Measurements from ENCODE around the gene CDK2. TPM values are rescaled to one million over a fixed set of nuclear protein-coding genes. Genes with fewer than 3 reads are reported as not detected.
"Not testable (repeated sequence)": the region's sequence is repeated elsewhere in the genome, so short reads cannot be mapped to it uniquely, and the experiment has no call there.

CDK2 gene
- total RNA-seq, 1 experiment from 2014 or later: 52.3 TPM

DNA sequence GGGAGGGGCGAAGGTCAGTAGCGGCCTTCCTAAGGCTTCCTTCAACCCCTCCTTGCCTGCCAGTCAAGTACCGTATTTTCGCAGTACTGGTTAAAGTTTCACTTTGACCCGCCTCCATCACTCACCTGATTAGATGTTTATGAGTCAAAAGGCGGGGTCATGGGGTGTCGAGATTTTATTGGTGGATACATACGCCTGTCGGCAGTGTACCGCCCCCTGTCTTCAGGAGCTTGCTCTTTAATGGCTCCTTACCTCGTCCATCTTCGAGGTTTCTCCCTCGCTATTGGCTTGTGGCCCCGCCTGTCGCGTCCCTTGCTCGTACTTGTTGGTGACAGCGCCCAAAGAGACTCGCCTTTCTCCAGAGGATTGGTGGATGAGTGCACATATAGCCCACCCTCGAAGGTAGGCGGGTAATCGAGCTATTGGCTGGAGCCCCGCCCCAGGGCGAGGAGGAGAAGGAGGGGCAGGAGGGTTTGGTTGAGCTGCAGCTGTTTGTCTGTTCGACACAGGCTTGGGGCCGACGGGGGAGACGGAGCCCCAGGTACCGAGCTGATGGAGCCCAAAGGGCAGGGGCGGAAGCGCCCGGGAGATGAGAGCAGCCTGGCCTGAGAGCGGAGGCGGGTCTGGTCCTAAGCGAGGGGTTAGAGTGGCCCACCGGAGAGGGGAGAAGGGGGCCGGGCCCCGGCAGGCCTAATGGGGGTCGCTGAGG lies 7.1 kb downstream of the CDK2 start, which contains the start of gene RAB5B:
Gene RAB5B, plus strand, starts transcription at position 480 of the 709 bp plus-strand sequence. CDS start 12,883 bp downstream, outside the sequence.
- peak; percentile 100 for DNase-seq (ENCODE audit: low spot score)
- in situ Hi-C loops (cut with HindIII; ENCODE audit: low sequenced_read_pairs): no loop called here

DNA sequence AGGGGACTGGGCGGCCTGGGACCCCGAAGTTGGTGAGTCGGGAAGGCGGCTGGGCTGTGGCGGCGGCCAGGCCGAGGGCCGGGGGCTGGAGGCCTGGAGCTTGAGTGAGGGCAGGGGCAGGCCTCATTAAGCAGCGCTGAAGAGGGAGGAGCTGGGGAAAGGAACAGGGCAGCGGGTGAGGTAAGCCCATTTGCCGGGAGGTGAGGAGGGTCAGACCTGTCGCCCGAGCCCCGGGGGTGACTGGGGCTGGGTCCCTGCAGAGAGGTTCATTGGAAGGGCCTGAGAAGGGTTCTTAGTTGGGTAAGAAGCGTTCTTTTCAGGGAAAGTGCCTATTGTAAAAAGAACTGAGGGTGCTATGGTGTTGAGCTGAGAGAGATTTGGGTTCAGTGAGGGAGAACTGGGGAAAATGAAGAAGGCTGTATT lies 7.7 kb downstream of the CDK2 start:
- in situ Hi-C loops (cut with HindIII; ENCODE audit: low sequenced_read_pairs): no loop called here
- peak; percentile 42 for DNase-seq (ENCODE audit: low spot score)

GRCh38 chr12:55978393-55978792 lies 11.8 kb downstream of the CDK2 start:
- in situ Hi-C loops (cut with HindIII; ENCODE audit: low sequenced_read_pairs): no loop called here
- DNase-seq (ENCODE audit: low spot score): no peak

DNA sequence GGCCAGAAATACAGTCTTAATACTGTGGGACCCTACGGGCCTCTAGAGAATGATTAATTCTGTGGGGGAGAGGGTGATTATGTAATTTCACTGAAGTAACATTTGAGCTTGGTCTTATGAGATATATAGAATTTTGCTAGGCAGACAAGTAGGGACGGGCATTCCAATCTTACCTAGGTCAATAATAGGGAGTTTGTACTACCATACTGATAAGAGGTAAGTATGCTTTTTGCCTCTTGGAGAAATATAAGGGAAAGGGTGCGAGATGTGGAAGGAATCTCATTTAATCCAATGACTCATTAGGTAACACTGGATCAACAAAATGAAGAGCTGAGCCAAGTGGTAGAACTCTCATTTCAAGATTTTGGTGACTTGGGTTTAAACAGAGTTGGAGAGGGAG lies 12.4 kb downstream of the CDK2 start:
- DNase-seq (ENCODE audit: low spot score): no peak
- in situ Hi-C loops (cut with HindIII; ENCODE audit: low sequenced_read_pairs): no loop called here

GRCh38 chr12:55981882-55982281 lies 15.3 kb downstream of the CDK2 start:
- in situ Hi-C loops (cut with HindIII; ENCODE audit: low sequenced_read_pairs); DNase-seq (ENCODE audit: low spot score): not testable (repeated sequence)

DNA sequence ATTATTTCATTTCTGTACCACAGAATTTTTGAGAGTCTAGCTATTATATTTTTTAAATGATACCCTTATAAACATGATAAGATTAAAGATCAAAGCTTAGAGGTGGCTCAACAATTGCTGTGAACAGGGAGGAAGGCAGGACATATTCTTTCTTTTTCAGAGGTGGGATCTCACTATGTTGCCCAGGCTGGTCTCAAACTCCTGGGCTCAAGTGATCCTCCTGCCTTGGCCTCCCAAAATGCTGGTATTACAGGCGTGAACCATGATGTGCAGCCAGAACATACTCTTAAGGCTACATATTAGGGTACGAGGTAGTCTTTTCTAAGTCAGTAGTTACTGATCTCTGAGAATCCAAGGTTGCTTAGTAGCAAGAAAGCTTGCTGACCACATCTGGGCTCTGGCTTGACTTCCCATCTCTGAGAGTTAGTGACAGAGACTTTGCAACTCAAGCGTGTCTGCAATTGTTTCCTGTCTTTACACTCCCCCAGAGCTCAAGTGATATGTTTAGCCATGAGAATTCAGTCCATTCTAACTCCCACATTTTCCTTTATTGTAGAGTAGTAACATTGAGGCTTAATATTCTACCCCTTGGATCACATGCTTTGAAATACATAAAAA lies 15.8 kb downstream of the CDK2 start:
- in situ Hi-C loops (cut with HindIII; ENCODE audit: low sequenced_read_pairs): no loop called here

DNA sequence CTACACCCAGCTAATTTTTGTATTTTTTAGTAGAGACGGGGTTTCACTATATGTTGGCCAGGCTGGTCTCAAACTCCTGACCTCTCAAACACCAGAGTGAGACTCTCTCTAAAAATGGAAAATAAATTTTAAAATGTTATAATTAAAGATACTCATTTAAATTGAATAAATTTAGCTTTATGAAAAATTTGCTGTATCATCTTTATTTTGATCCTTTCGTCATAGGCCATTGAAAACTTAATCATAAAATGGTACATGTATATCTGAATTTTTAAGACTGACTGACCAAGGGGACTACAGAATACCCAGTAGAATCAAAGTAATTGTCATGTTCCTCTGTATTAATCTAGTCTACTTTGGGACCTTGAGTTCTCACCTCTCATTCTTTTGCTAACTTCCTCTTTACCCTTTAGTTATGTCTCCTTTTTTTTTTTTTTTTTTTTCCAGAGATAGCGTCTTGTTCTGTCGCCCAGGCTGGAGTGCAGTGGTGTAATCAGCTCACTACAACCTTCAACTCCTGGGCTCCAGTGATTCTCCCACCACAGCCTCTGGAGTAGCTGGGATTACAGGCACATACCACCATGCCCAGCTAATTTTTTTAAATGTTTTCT lies 16.7 kb downstream of the CDK2 start:
- in situ Hi-C loops (cut with HindIII; ENCODE audit: low sequenced_read_pairs): no loop called here

More for the DNA sequence above, 15.8 kb downstream of the CDK2 start:
- no peak for DNase-seq (ENCODE audit: low spot score)

DNA sequence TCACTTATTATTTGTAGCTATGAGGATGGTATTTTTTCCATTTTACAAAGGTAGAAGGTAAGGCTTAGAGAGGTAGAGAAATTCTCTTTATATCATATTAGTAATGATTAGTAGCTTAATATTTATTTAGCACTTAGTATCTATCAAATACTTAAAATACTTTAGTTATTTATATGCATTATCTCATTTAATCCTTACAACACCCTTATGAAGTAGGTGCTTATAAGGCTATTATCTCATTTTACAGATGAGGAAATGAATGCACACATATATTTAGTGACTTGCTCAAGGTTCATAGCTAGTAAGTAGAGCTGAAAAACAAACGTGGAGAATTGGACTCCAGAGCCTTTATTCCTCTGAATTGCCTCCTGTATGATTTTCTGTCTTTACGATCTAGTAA lies 18.2 kb downstream of the CDK2 start:
- in situ Hi-C loops (cut with HindIII; ENCODE audit: low sequenced_read_pairs): no loop called here
- DNase-seq (ENCODE audit: low spot score): no peak

More for the DNA sequence above, 16.7 kb downstream of the CDK2 start:
- DNase-seq (ENCODE audit: low spot score): no peak

GRCh38 chr12:55985341-55985740 lies 18.7 kb downstream of the CDK2 start:
- in situ Hi-C loops (cut with HindIII; ENCODE audit: low sequenced_read_pairs): no loop called here
- no peak for DNase-seq (ENCODE audit: low spot score)

- in situ Hi-C loops (cut with HindIII; ENCODE audit: low sequenced_read_pairs); DNase-seq (ENCODE audit: low spot score): not testable (repeated sequence)
These were observed 19.3 kb downstream of the CDK2 start for GRCh38 chr12:55985976-55986375.

GRCh38 chr12:55991110-55991509 lies 24.5 kb downstream of the CDK2 start:
- no peak for DNase-seq (ENCODE audit: low spot score)
- in situ Hi-C loops (cut with HindIII; ENCODE audit: low sequenced_read_pairs): no loop called here

- in situ Hi-C loops (cut with HindIII; ENCODE audit: low sequenced_read_pairs): no loop called here
- DNase-seq (ENCODE audit: low spot score): no peak
These were observed 26.7 kb downstream of the CDK2 start for GRCh38 chr12:55993230-55993853.

GRCh38 chr12:55995366-55995765 lies 28.7 kb downstream of the CDK2 start:
- no peak for DNase-seq (ENCODE audit: low spot score)
- in situ Hi-C loops (cut with HindIII; ENCODE audit: low sequenced_read_pairs): no loop called here

GRCh38 chr12:55996201-55996714 lies 29.6 kb downstream of the CDK2 start:
- peak; percentile 84 for DNase-seq (ENCODE audit: low spot score)
- in situ Hi-C loops (cut with HindIII; ENCODE audit: low sequenced_read_pairs): no loop called here

GRCh38 chr12:55996715-55997534 lies 30.3 kb downstream of the CDK2 start, which contains the start of gene SUOX:
Gene SUOX (plus strand): TSS chr12:55997276. CDS start chr12:56002222, 4,946 bp downstream.
- peak; percentile 100 for DNase-seq (ENCODE audit: low spot score)
- in situ Hi-C loops (cut with HindIII; ENCODE audit: low sequenced_read_pairs): no loop called here

DNA sequence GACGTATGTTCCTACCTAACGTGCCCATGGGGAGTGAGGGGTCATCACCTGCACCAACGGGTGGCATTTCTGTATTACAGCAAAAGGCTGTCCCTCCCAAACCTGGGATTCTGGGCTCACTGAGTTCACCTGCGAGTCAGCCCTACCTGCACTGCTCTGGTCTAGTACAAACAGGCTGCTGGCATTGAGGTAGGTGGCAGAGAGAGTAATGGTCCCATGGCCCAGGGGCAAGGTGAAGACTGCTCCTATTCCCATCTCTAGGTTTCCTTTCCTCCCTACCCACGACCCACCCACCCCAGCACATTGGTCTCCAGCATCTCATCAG lies 30.9 kb downstream of the CDK2 start:
- no peak for DNase-seq (ENCODE audit: low spot score)
- in situ Hi-C loops (cut with HindIII; ENCODE audit: low sequenced_read_pairs): no loop called here

GRCh38 chr12:55999522-55999921 lies 32.9 kb downstream of the CDK2 start:
- DNase-seq (ENCODE audit: low spot score); in situ Hi-C loops (cut with HindIII; ENCODE audit: low sequenced_read_pairs): not testable (repeated sequence)

DNA sequence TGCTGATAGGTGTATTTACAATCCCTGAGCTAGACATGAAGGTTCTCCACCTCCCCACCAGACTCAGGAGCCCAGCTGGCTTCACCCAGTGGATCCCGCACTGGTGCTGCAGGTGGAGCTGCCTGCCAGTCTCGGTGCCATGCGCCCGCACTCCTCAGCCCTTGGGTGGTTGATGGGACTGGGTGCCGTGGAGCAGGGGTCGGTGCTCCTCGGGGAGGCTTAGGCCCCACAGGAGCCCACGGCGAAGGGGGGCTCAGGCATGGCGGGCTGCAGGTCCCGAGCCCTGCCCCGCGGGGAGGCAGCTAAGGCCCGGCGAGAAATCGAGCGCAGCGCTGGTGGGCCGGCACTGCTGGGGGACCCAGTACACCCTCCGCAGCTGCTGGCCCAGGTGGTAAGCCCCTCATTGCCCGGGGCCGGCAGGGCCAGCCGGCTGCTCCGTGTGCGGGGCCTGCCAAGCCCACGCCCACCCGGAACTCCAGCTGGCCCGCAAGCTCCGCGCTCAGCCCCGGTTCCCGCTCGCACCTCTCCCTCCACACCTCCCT lies 33.4 kb downstream of the CDK2 start:
- in situ Hi-C loops (cut with HindIII; ENCODE audit: low sequenced_read_pairs); DNase-seq (ENCODE audit: low spot score): not testable (repeated sequence)

All from G401 (cell line).